ENCODE results near the gene KRTAP27-1. TPM values are rescaled to one million over a fixed set of nuclear protein-coding genes. Genes with fewer than 3 reads are reported as not detected.

Gene KRTAP27-1
- total RNA-seq, 1 experiment from 2014 or later: not detected

DNA sequence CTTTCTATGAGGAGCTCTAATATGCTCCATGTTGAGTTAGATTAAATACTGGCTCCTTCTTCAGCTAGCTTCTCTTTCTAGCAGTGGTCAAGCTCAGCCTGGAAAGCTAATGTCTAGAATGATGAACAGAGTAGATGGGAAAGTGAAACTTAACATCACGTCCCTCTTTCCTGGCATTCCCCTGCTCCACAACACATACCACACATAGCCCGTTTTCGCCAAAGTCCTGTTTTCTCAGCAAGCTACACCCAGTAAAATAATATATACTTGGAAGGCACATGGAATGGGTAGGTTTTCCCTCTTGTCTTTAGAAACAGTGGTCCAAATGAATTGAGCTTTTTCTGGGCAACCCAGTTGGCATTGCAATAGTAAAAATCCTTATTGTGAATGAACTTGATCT is 3.8 kb downstream of the KRTAP27-1 start:
- no peaks in the 10 kb centered on the region for H3K36me3 ChIP-seq
- H3K4me1 ChIP-seq (replicated peaks): no peaks in the 10 kb centered on the region
- no peak overlapping the region for H3K27ac ChIP-seq
- H3K27me3 ChIP-seq (replicated peaks): no peaks in the 10 kb centered on the region
- no peak for DNase-seq (ENCODE audit: low read depth in 1 of 2, low spot score in 2 of 2)
- H3K9me3 ChIP-seq (replicated peaks): no peaks in the 10 kb centered on the region
- no peak overlapping the region for H3K4me3 ChIP-seq

DNA sequence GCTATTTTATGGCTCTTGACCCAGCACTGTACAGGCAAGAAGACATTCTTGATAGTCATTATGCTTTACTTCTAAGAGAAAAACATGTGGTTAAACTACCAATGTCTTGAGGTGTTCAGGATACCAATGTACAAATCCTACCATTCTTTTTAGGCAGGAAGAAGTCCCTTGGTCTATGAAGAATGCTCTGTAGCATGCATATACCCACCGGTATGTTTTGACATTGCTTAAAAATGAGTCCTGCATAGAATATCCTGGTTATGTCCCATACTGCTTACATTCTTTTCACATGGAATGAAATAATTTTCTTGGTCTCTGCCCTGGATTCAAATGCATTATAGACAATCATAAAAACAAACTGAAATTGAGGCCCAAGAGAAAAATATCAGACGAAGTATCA is 4.8 kb downstream of the KRTAP27-1 start:
- Histone ChIP-seq H3K9me3 (replicated peaks) (no peaks in the 10 kb centered on the region), H3K27me3 (replicated peaks) (no peaks in the 10 kb centered on the region), H3K4me3 (no peak overlapping the region), H3K36me3 (no peaks in the 10 kb centered on the region), H3K4me1 (replicated peaks) (no peaks in the 10 kb centered on the region), H3K27ac (no peak overlapping the region)
- no peak for DNase-seq (ENCODE audit: low read depth in 1 of 2, low spot score in 2 of 2)

DNA sequence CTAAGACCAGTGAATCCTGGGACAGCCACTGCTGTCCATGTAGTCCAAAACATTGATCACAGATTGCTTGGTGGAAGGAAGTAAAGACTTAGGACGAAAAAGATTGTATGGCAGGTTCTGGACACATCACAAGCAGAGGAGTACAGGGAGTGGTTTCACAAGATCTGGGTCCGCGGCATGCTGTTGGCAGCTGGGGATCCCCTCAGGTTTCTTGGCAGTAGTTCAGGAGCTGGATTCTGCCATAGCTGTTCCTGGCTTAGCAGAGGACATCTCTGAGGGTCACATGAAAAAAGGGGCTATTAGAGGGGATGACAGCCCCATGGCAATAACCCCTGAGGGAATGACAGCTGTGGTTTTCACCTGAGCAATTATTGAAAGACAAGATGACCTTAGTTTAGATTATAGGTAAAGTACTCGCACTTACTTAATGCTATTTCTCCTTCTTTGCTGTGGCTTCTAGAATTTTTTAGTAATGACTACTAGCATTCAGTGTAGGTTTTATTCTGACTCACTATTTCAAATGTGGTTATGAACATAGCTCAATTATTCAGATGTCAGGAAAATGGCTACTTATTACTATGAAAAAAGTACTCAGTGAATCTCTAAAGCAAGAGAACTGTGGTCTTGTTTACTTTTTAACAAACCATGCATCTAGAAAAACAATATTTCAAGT is 8.2 kb downstream of the KRTAP27-1 start:
- H3K27ac ChIP-seq: no peak overlapping the region
- H3K36me3 ChIP-seq: no peaks in the 10 kb centered on the region
- H3K4me1 ChIP-seq (replicated peaks): no peaks in the 10 kb centered on the region
- DNase-seq (ENCODE audit: low read depth in 1 of 2, low spot score in 2 of 2): no peak
- no peaks in the 10 kb centered on the region for H3K27me3 ChIP-seq (replicated peaks)
- no peak overlapping the region for H3K4me3 ChIP-seq
- no peaks in the 10 kb centered on the region for H3K9me3 ChIP-seq (replicated peaks)

DNA sequence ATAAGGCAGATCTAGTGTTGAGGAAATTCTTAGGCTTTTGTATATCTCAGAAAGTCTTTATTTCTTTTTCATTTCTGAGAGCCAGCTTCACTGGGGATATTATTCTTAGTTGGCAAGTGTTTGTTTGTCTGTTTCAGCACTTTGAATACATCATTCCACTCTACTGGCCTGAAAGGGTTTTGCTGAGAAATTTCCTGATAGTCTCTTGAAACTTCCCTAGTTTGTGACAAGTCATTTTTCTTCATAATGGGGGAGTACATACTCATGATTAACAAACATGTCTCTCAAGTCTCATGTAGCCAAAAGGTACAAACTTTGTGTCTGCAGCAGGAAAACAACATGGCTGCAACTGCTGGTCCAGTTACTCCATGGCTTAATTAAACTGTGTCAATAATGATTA is 11.1 kb downstream of the KRTAP27-1 start:
- no peak overlapping the region for H3K4me3 ChIP-seq
- no peaks in the 10 kb centered on the region for H3K36me3 ChIP-seq
- no peak overlapping the region for H3K27ac ChIP-seq
- no peaks in the 10 kb centered on the region for H3K27me3 ChIP-seq (replicated peaks)
- no peaks in the 10 kb centered on the region for H3K4me1 ChIP-seq (replicated peaks)
- no peaks in the 10 kb centered on the region for H3K9me3 ChIP-seq (replicated peaks)
- DNase-seq (ENCODE audit: low read depth in 1 of 2, low spot score in 2 of 2): no peak

DNA sequence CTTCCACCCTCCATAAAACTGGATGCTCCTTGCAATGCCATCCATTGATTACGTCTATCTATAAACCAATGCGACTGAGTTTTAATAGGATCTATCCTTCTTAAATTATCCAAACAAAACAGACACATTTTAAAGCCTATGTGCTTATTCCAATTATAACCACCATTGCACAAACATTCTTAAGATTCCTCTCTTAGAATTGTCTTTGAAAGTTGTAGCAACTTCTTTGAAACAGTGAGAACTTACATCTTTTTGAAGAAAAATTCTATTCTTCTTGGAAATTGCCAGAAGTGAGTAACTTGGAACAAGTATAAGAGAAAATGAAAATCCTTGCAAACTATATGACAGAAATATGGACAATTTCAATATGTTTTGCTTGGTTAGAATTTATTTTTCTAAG is 17.3 kb downstream of the KRTAP27-1 start, which contains the start of gene KRTAP26-1:
KRTAP26-1 (minus strand) TSS at position 101 of the 400 bp plus-strand sequence. CDS start 280 bp downstream, outside the sequence.
- Histone ChIP-seq H3K4me3 (no peak within 1 kb of the TSS), H3K9me3 (replicated peaks) (no peaks in the 10 kb centered on the region), H3K27me3 (replicated peaks) (0 out of 2 replicates have a peak, but pooled peaks cover 6% of the 10 kb centered on the region), H3K27ac (no peak within 1 kb of the TSS), H3K4me1 (replicated peaks) (no peaks in the 10 kb centered on the region), H3K36me3 (no peaks in the 10 kb centered on the region)
- no peak for DNase-seq (ENCODE audit: low read depth in 1 of 2, low spot score in 2 of 2)

DNA sequence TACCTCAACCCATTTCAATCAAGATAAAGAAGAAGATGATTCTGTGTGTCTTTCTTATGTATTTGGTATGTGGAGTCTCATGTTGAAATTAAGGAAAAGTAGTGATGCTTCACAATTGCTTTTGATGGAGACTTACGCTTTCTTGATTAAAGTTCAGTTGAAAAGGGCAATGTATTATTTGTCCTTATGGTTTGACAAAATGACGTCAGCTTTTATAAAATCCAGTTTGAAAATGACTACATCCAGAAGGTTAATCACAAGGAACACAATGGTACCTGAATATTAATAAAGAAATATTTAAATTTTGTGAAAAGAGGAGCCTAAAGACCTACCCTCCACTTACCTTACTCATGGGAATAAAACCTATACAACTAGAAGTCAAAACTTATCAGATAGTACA is 21.8 kb downstream of the KRTAP27-1 start:
- H3K27ac ChIP-seq: no peak overlapping the region
- no peaks in the 10 kb centered on the region for H3K36me3 ChIP-seq
- no peak for DNase-seq (ENCODE audit: low read depth in 1 of 2, low spot score in 2 of 2)
- H3K4me1 ChIP-seq (replicated peaks): no peaks in the 10 kb centered on the region
- H3K9me3 ChIP-seq (replicated peaks): no peaks in the 10 kb centered on the region
- no peak overlapping the region for H3K4me3 ChIP-seq
- H3K27me3 ChIP-seq (replicated peaks): 0 out of 2 replicates have a peak, but pooled peaks cover 6% of the 10 kb centered on the region

DNA sequence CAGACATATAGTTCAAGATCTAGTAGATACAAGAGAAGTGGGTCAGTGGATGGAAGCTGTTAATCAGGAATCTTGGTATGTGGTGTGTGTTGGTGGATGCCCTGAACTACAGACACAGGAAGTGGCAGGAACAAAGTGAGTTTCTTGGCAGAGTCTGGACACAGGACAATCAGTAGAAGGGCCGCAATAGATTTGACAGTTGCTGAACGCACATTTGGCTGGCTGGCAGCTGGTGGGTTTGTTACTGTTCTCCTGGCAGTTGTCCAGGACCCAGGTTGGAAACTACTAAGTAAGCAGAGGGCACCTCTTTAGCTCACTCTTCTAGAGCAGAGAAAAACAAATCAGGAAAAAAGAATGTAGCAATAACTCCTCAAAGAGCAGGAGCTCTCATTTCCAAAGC is 30.6 kb downstream of the KRTAP27-1 start:
- Histone ChIP-seq H3K36me3 (no peaks in the 10 kb centered on the region), H3K27me3 (replicated peaks) (no peaks in the 10 kb centered on the region), H3K27ac (no peak overlapping the region), H3K4me3 (no peak overlapping the region), H3K9me3 (replicated peaks) (no peaks in the 10 kb centered on the region), H3K4me1 (replicated peaks) (no peaks in the 10 kb centered on the region)
- DNase-seq (ENCODE audit: low read depth in 1 of 2, low spot score in 2 of 2): no peak

DNA sequence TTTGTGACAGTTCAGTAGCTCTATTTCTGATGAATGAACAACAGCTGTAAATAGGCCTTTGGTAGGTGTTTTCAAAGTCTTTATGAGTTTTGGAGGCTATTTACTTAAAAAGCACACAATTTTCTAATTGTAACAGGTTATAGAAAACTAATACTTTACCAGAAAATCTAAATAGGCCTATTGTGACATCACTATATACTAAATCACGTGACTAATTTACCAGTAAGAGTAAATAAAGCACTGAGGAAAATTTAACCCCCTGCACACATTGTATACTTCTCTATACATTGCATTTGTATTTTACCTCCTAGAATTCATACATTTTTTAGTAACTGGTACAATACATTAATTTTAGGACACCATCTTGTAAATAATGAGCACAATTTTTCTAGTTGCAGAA is 32.4 kb downstream of the KRTAP27-1 start:
- H3K4me1 ChIP-seq (replicated peaks): no peaks in the 10 kb centered on the region
- H3K27ac ChIP-seq: no peak overlapping the region
- H3K9me3 ChIP-seq (replicated peaks): no peaks in the 10 kb centered on the region
- H3K27me3 ChIP-seq (replicated peaks): no peaks in the 10 kb centered on the region
- H3K4me3 ChIP-seq: no peak overlapping the region
- H3K36me3 ChIP-seq: no peaks in the 10 kb centered on the region
- no peak for DNase-seq (ENCODE audit: low read depth in 1 of 2, low spot score in 2 of 2)

DNA sequence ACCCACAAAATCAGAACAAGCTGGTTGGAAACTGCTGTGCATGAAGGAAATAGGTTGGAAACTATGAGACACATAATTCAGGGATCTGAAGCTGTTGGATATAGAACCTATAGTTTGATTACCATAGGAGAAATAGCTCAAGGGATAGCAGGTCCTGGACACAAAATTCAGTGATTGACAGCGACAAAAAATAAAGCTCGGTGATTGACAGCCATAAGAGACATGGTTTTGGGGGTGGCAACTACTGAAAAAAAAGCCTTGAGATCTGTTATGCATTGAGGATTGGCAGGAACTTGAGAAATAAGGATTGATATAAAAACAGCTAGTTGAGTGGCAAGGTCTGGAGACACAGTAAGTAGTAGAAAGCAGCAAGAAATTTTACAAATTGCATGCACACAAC is 48.3 kb downstream of the KRTAP27-1 start, which contains the start of gene KRTAP25-1:
KRTAP25-1 (minus strand) TSS at position 300 of the 400 bp plus-strand sequence; CDS start at position 276, 24 bp downstream.
- Histone ChIP-seq H3K9me3 (replicated peaks) (no peaks in the 10 kb centered on the region), H3K27me3 (replicated peaks) (0 out of 2 replicates have a peak, but pooled peaks cover 3% of the 10 kb centered on the region), H3K36me3 (no peaks in the 10 kb centered on the region), H3K4me1 (replicated peaks) (no peaks in the 10 kb centered on the region), H3K4me3 (no peak within 1 kb of the TSS), H3K27ac (no peak within 1 kb of the TSS)
- DNase-seq (ENCODE audit: low read depth in 1 of 2, low spot score in 2 of 2): no peak

Other genes with a start within 250 kb of the KRTAP27-1 start
- not detected in 2 replicates for gene CLDN17, start 170.9 kb downstream of the KRTAP27-1 start, total RNA-seq (2014; rRNA removed; shearing (Covaris generic))
- gene CLDN8, start 121.6 kb downstream of the KRTAP27-1 start, total RNA-seq (2014; rRNA removed; shearing (Covaris generic)): not detected in 2 replicates
- gene KRTAP24-1, start 54.7 kb downstream of the KRTAP27-1 start, total RNA-seq (2014; rRNA removed; shearing (Covaris generic)): not detected in 2 replicates
- gene KRTAP25-1, start 48.2 kb downstream of the KRTAP27-1 start, total RNA-seq (2014; rRNA removed; shearing (Covaris generic)): not detected in 2 replicates
- not detected in 2 replicates for gene KRTAP26-1, start 17.4 kb downstream of the KRTAP27-1 start, total RNA-seq (2014; rRNA removed; shearing (Covaris generic))
- gene KRTAP23-1, start 10.9 kb upstream of the KRTAP27-1 start, total RNA-seq (2014; rRNA removed; shearing (Covaris generic)): not detected in 2 replicates
- not detected in 2 replicates for gene KRTAP13-2, start 34.6 kb upstream of the KRTAP27-1 start, total RNA-seq (2014; rRNA removed; shearing (Covaris generic))
- gene KRTAP13-1, start 58.3 kb upstream of the KRTAP27-1 start, total RNA-seq (2014; rRNA removed; shearing (Covaris generic)): not detected in 2 replicates
- gene KRTAP13-3, start 88.2 kb upstream of the KRTAP27-1 start, total RNA-seq (2014; rRNA removed; shearing (Covaris generic)): not detected in 2 replicates
- not detected in 2 replicates for gene KRTAP13-4, start 92.5 kb upstream of the KRTAP27-1 start, total RNA-seq (2014; rRNA removed; shearing (Covaris generic))
- gene KRTAP15-1, start 102.6 kb upstream of the KRTAP27-1 start, total RNA-seq (2014; rRNA removed; shearing (Covaris generic)): not detected in 2 replicates
- not detected in 2 replicates for gene KRTAP19-1, start 142.7 kb upstream of the KRTAP27-1 start, total RNA-seq (2014; rRNA removed; shearing (Covaris generic))
- gene KRTAP19-2, start 149.7 kb upstream of the KRTAP27-1 start, total RNA-seq (2014; rRNA removed; shearing (Covaris generic)): not detected in 2 replicates
- gene KRTAP19-3, start 154.3 kb upstream of the KRTAP27-1 start, total RNA-seq (2014; rRNA removed; shearing (Covaris generic)): not detected in 2 replicates
- gene KRTAP19-4, start 159.5 kb upstream of the KRTAP27-1 start, total RNA-seq (2014; rRNA removed; shearing (Covaris generic)): not detected in 2 replicates
- not detected in 2 replicates for gene KRTAP19-5, start 164.4 kb upstream of the KRTAP27-1 start, total RNA-seq (2014; rRNA removed; shearing (Covaris generic))
- gene KRTAP19-6, start 204.2 kb upstream of the KRTAP27-1 start, total RNA-seq (2014; rRNA removed; shearing (Covaris generic)): not detected in 2 replicates
- not detected in 2 replicates for gene KRTAP19-7, start 223.6 kb upstream of the KRTAP27-1 start, total RNA-seq (2014; rRNA removed; shearing (Covaris generic))

All from SJSA1 (cell line).